ENCODE measurements around the gene HECA. TPM values are rescaled to one million over a fixed set of nuclear protein-coding genes. Genes with fewer than 3 reads are reported as not detected.

HECA gene
- total RNA-seq, 2 experiments from 2014 or later, result 51.6 to 63.4 TPM

DNA sequence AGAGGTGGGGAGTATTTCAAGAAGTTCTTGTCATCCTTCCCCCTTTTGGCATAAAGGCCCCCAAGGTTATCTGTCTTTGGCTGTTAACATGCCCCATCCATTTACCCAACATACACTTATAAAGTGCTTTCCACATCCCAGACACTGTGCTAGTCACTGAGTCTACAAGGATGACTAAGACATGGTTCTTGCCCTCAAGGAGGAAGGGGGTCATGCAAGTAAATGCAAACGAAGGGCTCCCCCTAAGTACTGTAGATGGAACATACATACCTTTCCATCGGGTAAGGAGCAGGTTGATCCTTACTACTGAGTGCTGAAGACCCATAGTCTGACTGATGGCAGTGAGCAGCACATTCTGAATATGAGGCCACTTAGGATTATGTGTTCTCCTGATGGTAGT lies 38.3 kb downstream of the HECA start:
- no peak for DNase-seq
- peak; percentile 89 for ATAC-seq
- Mint-ChIP-seq H3K36me3 (ENCODE audit: low read depth) (peaks cover 83% of the 10 kb centered on the region), H3K4me1 (peaks cover 91% of the 10 kb centered on the region), H3K9me3 (ENCODE audit: low read depth) (no peaks in the 10 kb centered on the region), H3K4me3 (no peak overlapping the region), H3K27me3 (no peaks in the 10 kb centered on the region), H3K27ac (peak overlapping the region; percentile 87)
- POLR2A ChIA-PET, result interaction anchor here (0.6 to 2.4 kb wide), 5 partner anchors 12 to 36 kb away, joined by 3 to 15 read pairs (median 3); no protein-coding TSS in a partner anchor
- CTCF ChIA-PET, result interaction anchor here (0.6 to 1.2 kb wide), 5 partner anchors 19 to 151 kb away, joined by 3 read pairs; no protein-coding TSS in a partner anchor
- intact Hi-C loops (cut with DNase I, micrococcal nuclease), result loop anchor here (1.0 to 10.0 kb wide), 7 partner anchors 11 to 580 kb away; partner anchors contain the start of genes ABRACL (in 1 of the 2) and REPS1 (in 1 of the 2)

DNA sequence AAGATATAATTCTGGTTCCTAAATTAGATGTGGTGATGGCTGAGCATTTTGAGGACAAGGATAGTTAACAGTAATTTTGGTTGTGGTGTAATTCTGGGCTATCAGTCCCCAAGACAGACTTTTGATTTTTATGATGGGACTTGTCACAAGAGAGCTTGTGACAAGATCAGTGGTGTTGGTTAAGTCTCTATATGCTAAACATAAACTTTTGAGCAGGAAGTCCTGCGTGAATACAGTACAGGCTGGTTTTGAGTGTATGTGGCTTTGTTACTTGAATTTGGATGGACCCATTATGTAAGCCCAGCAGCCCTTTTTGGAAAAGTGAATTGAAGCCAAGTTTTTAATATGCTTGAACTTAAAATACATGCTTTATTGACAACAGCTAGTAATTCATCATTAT lies 38.9 kb downstream of the HECA start:
- H3K27ac Mint-ChIP-seq, result peak overlapping the region; percentile 87
- no peak overlapping the region for H3K4me3 Mint-ChIP-seq
- H3K36me3 Mint-ChIP-seq (ENCODE audit: low read depth), result peaks cover 83% of the 10 kb centered on the region
- no peaks in the 10 kb centered on the region for H3K9me3 Mint-ChIP-seq (ENCODE audit: low read depth)
- ChIA-PET POLR2A (interaction anchor here (1.6 to 2.4 kb wide), 2 partner anchors 12 to 37 kb away, joined by 8 to 15 read pairs; no protein-coding TSS in a partner anchor), CTCF (interaction anchor here (0.6 to 1.9 kb wide), 6 partner anchors 21 to 191 kb away, joined by 3 to 8 read pairs (median 3); no protein-coding TSS in a partner anchor)
- intact Hi-C loops (cut with DNase I, micrococcal nuclease), result loop anchor here (1.0 to 10.0 kb wide), 7 partner anchors 12 to 581 kb away; partner anchors contain the start of genes ABRACL (in 1 of the 2) and REPS1 (in 1 of the 2)
- peaks cover 91% of the 10 kb centered on the region for H3K4me1 Mint-ChIP-seq
- no peak for ATAC-seq
- H3K27me3 Mint-ChIP-seq, result no peaks in the 10 kb centered on the region
- no peak for DNase-seq

DNA sequence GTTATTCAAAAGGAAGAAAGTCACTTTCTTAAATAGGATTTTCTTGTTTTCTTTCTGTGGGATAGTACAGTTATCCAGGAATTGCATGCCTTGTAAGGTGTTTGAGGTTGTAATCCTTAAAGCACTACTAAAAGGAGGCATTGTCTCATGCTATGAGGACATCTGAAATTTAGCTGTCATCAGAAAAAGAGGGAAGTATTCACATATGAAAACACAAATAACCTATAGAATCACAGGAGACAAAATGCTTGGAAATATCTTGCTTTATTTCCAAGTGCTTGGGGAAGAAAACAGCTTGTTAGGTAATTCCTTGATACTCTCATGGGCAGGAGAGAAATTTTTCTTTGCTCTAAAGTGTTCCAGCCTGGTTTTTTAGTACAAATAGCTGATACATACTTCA lies 40.1 kb downstream of the HECA start:
- ATAC-seq, result no peak

DNA sequence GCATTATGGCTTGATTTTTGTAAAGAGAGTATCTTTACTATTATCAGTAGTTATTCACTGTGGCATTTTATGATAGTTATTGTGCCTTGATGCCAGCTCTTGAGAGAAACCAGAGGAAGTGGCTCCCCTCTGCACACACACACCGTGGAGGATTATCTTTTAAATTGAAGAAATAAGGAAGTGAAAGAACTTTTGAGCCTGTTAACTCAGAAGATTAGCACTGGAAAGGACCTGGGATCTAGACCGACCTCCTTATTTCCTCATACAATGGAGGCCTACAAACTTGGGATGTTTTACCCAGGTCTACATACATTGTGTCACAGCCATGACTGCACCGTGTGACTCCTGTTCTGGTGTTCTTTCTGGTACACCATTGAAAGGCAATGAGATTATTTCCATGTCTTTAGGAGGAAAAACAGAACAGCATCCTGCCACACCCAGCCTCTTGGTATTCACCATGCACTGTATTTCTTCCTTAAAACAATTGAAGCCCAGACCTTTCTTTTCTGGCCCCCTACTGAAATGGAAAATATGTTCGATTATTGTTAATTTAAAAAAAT lies 40.6 kb downstream of the HECA start:
- intact Hi-C loops (cut with DNase I, micrococcal nuclease), result loop anchor here in 1 of 2 experiments (10.0 kb wide), 1 partner anchor 361 kb away; no protein-coding TSS in a partner anchor
- ChIA-PET CTCF (interaction anchor here (0.6 to 1.9 kb wide), 9 partner anchors 10 to 51 kb away, joined by 3 to 8 read pairs (median 4); no protein-coding TSS in a partner anchor), POLR2A (no interaction called here)
- H3K36me3 Mint-ChIP-seq (ENCODE audit: low read depth), result peaks cover 81% of the 10 kb centered on the region
- H3K4me1 Mint-ChIP-seq, result peaks cover 88% of the 10 kb centered on the region
- no peaks in the 10 kb centered on the region for H3K27me3 Mint-ChIP-seq
- peak overlapping the region; percentile 27 for H3K4me3 Mint-ChIP-seq
- no peak for ATAC-seq
- no peaks in the 10 kb centered on the region for H3K9me3 Mint-ChIP-seq (ENCODE audit: low read depth)
- no peak for DNase-seq
- peak overlapping the region; percentile 62 for H3K27ac Mint-ChIP-seq

More for the DNA sequence above, 40.1 kb downstream of the HECA start:
- no peak for DNase-seq
- POLR2A ChIA-PET, result no interaction called here
- Mint-ChIP-seq H3K4me1 (peaks cover 88% of the 10 kb centered on the region), H3K27ac (peak overlapping the region; percentile 62), H3K36me3 (ENCODE audit: low read depth) (peaks cover 80% of the 10 kb centered on the region), H3K27me3 (no peaks in the 10 kb centered on the region), H3K4me3 (no peak overlapping the region), H3K9me3 (ENCODE audit: low read depth) (no peaks in the 10 kb centered on the region)
- CTCF ChIA-PET, result interaction anchor here (0.5 to 1.9 kb wide), 10 partner anchors 9 to 186 kb away, joined by 3 to 8 read pairs (median 4); no protein-coding TSS in a partner anchor
- intact Hi-C loops (cut with DNase I, micrococcal nuclease), result loop anchor here (5.0 to 10.0 kb wide), 3 partner anchors 148 to 360 kb away; partner anchors contain the start of genes ABRACL (in 1 of the 2) and REPS1 (in 1 of the 2)

DNA sequence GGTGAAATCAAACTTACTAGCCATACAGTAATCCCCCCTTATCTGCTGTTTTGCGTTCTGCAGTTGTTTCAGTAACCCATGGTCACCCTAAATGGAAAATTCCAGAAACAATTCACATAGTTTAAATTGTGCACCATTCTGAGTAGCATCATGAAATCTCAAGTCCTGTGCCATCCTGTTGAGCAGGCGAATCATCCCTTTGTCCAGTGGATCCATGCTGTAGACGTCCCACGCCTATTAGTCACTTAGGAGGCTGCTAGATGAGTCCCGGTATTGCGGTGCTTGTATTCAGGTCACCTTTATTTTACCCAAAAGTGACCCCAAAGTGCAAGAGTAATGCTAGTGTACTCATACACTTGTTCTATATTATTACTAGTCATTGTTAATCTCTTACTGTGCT lies 46.4 kb downstream of the HECA start:
- H3K4me1 Mint-ChIP-seq, result peaks cover 77% of the 10 kb centered on the region
- DNase-seq, result no peak
- H3K36me3 Mint-ChIP-seq (ENCODE audit: low read depth), result peaks cover 61% of the 10 kb centered on the region
- intact Hi-C loops (cut with DNase I, micrococcal nuclease), result no loop called here
- ChIA-PET POLR2A (no interaction called here), CTCF (interaction anchor here (1.4 kb wide), 1 partner anchor 13 kb away, joined by 6 read pairs; no protein-coding TSS in a partner anchor)
- no peak overlapping the region for H3K4me3 Mint-ChIP-seq
- H3K9me3 Mint-ChIP-seq (ENCODE audit: low read depth), result no peaks in the 10 kb centered on the region
- no peak for ATAC-seq
- no peak overlapping the region for H3K27ac Mint-ChIP-seq
- no peaks in the 10 kb centered on the region for H3K27me3 Mint-ChIP-seq

DNA sequence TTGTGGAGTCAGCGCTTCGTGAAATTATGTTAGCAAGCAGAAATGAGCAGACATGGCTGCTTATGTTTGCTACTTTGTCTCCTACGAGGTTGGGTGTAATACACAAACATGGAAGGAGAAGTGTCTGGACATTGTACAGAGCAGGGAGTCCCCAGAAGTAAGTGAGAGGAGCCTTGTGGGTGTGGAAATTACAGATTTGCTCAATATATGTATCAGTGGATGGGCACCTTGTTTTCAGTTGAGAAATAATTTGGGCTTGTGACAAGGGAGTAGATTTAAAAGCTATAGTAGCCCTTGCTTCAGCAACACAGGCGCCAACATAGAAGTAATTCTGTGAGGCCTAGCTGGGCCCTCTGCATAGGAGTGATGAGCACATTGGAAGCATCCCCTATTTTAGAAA lies 49.2 kb downstream of the HECA start:
- Mint-ChIP-seq H3K9me3 (ENCODE audit: low read depth) (no peaks in the 10 kb centered on the region), H3K27me3 (no peaks in the 10 kb centered on the region), H3K4me1 (peaks cover 63% of the 10 kb centered on the region), H3K27ac (no peak overlapping the region), H3K4me3 (no peak overlapping the region), H3K36me3 (ENCODE audit: low read depth) (peaks cover 37% of the 10 kb centered on the region)
- no peak for DNase-seq
- CTCF ChIA-PET, result no interaction called here
- no peak for ATAC-seq
- intact Hi-C loops (cut with DNase I, micrococcal nuclease), result no loop called here
- POLR2A ChIA-PET, result no interaction called here

DNA sequence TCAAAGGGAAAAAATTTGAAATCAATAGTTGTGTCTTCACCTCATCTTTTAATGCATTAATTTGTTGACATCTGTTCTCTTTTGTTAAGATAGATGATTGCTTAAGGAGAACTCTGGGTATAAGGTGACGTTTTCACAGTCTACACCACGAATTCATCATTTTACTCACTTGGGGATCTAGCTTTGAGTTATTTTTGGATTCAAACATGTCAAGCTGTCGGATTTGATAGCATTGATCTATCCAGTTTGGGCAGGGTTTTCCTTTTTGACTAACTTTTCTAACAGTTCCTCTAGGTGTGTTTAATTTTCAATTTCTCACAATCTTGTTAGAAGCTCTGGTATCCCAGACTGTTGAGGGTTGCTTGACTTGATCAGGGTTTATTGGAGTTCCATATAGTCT lies 49.6 kb downstream of the HECA start:
- ChIA-PET POLR2A (interaction anchor here (0.6 kb wide), 1 partner anchor 135 kb away, joined by 6 read pairs; no protein-coding TSS in a partner anchor), CTCF (interaction anchor here (0.5 to 0.7 kb wide), 2 partner anchors 47 to 196 kb away, joined by 3 read pairs; no protein-coding TSS in a partner anchor)
- H3K4me3 Mint-ChIP-seq, result no peak overlapping the region
- no peak for ATAC-seq
- H3K9me3 Mint-ChIP-seq (ENCODE audit: low read depth), result no peaks in the 10 kb centered on the region
- no peak for DNase-seq
- H3K4me1 Mint-ChIP-seq, result peaks cover 59% of the 10 kb centered on the region
- intact Hi-C loops (cut with DNase I, micrococcal nuclease), result no loop called here
- H3K36me3 Mint-ChIP-seq (ENCODE audit: low read depth), result peaks cover 34% of the 10 kb centered on the region
- H3K27ac Mint-ChIP-seq, result no peak overlapping the region
- H3K27me3 Mint-ChIP-seq, result no peaks in the 10 kb centered on the region

DNA sequence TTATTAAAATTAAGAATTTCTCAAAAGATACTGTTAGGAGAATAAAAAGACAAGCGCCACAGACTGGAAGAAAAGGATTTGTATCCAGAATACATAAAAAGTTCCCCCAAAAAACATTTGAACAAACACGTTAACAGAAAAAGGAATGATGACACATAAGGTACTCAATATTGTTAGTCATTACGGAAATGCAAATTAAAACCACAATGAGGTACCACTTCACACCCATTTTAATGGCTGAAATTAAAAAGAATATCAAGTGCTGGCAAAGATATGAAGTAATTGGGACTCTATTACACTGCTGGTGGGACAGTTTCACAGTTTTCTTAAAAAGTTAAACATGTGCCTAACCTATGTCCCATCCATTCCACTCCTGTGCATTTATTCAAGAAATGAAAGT lies 51.4 kb downstream of the HECA start:
- no peak for DNase-seq
- intact Hi-C loops (cut with DNase I, micrococcal nuclease), result no loop called here
- ChIA-PET POLR2A (no interaction called here), CTCF (interaction anchor here (0.7 to 0.8 kb wide), 2 partner anchors 11 to 17 kb away, joined by 4 read pairs; no protein-coding TSS in a partner anchor)
- peaks cover 18% of the 10 kb centered on the region for H3K36me3 Mint-ChIP-seq (ENCODE audit: low read depth)
- H3K27ac Mint-ChIP-seq, result peak overlapping the region; percentile 55
- H3K9me3 Mint-ChIP-seq (ENCODE audit: low read depth), result no peaks in the 10 kb centered on the region
- H3K4me1 Mint-ChIP-seq, result peaks cover 47% of the 10 kb centered on the region
- H3K4me3 Mint-ChIP-seq, result peak overlapping the region; percentile 35
- no peaks in the 10 kb centered on the region for H3K27me3 Mint-ChIP-seq
- ATAC-seq, result peak; percentile 63

DNA sequence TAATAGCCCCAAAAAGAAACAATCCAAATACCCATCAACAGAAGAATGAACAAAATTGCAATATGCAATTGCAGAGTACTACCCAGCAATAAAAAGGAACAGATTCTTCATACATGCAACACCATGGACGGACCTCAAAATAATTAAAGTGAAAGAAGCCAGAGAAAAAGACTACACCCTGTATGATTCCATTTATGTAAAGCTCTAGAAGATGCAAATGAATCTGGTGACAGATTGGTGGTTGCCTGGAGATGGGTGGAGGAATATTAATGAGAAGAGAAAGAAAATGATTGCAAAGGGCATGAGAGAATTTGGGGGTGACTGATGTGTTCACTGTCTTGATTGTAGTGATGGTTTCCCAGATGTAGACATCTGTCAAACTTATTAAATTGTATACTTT lies 51.8 kb downstream of the HECA start:
- DNase-seq, result no peak
- peak overlapping the region; percentile 35 for H3K4me3 Mint-ChIP-seq
- ChIA-PET POLR2A (no interaction called here), CTCF (interaction anchor here (2.1 kb wide), 1 partner anchor 61 kb away, joined by 5 read pairs; no protein-coding TSS in a partner anchor)
- H3K9me3 Mint-ChIP-seq (ENCODE audit: low read depth), result no peaks in the 10 kb centered on the region
- peaks cover 46% of the 10 kb centered on the region for H3K4me1 Mint-ChIP-seq
- intact Hi-C loops (cut with DNase I, micrococcal nuclease), result no loop called here
- peak overlapping the region; percentile 53 for H3K27ac Mint-ChIP-seq
- no peaks in the 10 kb centered on the region for H3K27me3 Mint-ChIP-seq
- ATAC-seq, result no peak
- H3K36me3 Mint-ChIP-seq (ENCODE audit: low read depth), result peaks cover 16% of the 10 kb centered on the region

DNA sequence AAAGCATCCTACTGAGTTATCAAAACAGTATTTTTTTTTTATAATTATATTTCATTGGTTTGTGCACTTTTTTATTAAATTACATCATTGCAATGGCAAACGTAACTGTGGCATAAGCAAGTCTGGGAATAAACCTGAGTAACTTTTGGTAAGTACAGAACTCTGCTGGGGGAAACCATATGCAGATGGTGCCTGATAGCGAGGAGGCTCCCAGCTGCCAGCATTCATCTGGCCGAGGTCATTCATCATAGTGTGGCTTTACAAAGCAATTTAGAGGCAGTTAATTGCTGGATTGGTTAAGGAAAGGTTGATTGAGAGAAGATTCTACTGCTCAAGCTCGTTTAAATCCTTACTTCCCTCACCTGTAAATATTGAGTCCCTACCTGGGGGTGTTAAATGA lies 52.6 kb downstream of the HECA start:
- no peak for DNase-seq
- CTCF ChIA-PET, result interaction anchor here (1.1 to 2.1 kb wide), 2 partner anchors 62 to 177 kb away, joined by 4 to 5 read pairs; no protein-coding TSS in a partner anchor
- no peak overlapping the region for H3K4me3 Mint-ChIP-seq
- H3K27ac Mint-ChIP-seq, result no peak overlapping the region
- no peak for ATAC-seq
- H3K4me1 Mint-ChIP-seq, result peaks cover 40% of the 10 kb centered on the region
- H3K9me3 Mint-ChIP-seq (ENCODE audit: low read depth), result no peaks in the 10 kb centered on the region
- intact Hi-C loops (cut with DNase I, micrococcal nuclease), result no loop called here
- H3K36me3 Mint-ChIP-seq (ENCODE audit: low read depth), result peaks cover 11% of the 10 kb centered on the region
- H3K27me3 Mint-ChIP-seq, result no peaks in the 10 kb centered on the region
- POLR2A ChIA-PET, result no interaction called here

DNA sequence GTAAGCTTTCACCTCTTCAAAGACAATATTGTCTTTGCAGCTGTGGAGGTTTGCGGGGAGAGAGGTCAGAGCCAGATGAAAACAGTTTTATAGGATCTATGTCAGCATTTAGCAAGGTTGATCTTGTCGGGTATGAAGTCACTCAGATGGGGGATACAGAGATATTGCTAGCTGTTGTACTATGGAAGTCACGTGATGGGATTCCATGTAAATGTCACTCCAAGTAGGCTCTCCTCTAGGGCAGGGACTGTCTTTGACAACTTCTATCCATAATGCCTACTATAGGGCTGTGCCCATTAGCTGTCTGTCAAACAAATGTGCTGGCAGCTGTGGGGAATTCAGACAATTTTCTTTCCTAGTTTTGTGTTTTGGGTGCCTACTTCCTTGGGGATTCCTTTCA lies 54.8 kb downstream of the HECA start:
- Mint-ChIP-seq H3K4me3 (no peak overlapping the region), H3K27ac (no peak overlapping the region), H3K4me1 (peaks cover 27% of the 10 kb centered on the region), H3K9me3 (ENCODE audit: low read depth) (no peaks in the 10 kb centered on the region), H3K36me3 (ENCODE audit: low read depth) (peaks cover 11% of the 10 kb centered on the region), H3K27me3 (no peaks in the 10 kb centered on the region)
- DNase-seq (no peak), ATAC-seq (no peak)
- ChIA-PET CTCF (interaction anchor here (0.9 to 1.9 kb wide), 2 partner anchors 15 to 39 kb away, joined by 4 to 5 read pairs; no protein-coding TSS in a partner anchor), POLR2A (interaction anchor here (0.6 kb wide), 1 partner anchor 1685 kb away, joined by 3 read pairs; no protein-coding TSS in a partner anchor)
- intact Hi-C loops (cut with DNase I, micrococcal nuclease), result no loop called here

Data from activated CD4-positive, alpha-beta T cell treated with anti-CD3 and anti-CD28 coated beads for 36 hours (primary cell).